GM23338 (cell line): Measurements from ENCODE around the gene SEPTIN7. TPM values are rescaled to one million over a fixed set of nuclear protein-coding genes. Genes with fewer than 3 reads are reported as not detected.
A peak's percentile ranks its signal among the peaks of the same experiment; 100 is the strongest.

Experiments used
- ATAC-seq: fragments of 200-7000 bp; cut with Tn5 transposase; 3 replicates; pipeline ENCODE4 v1.9.1; 2020
- DNase-seq: peaks from one replicate; pipeline ENCODE4 v3.0.0-alpha.2; 2015; ENCODE audit warnings: low spot score
- H2AFZ ChIP-seq: fragments of 200-600 bp; sonication (generic); 2 replicates; pipeline ENCODE4 v1.8.0; 2016; ENCODE audit warnings: antibody characterized with exemption, mild to moderate bottlenecking, moderate library complexity
- H3F3A ChIP-seq: fragments of 200-600 bp; sonication (generic); replicated peaks from 2 replicates; pipeline ENCODE4 v1.8.0; 2017; ENCODE audit warnings: antibody characterized with exemption, mixed run types, low read depth
- H3K27ac ChIP-seq: fragments of 200-600 bp; sonication (generic); 2 replicates; pipeline ENCODE4 v1.6.1; 2016; ENCODE audit warnings: low read depth
- H3K27me3 ChIP-seq: fragments of 200-600 bp; sonication (generic); 2 replicates; pipeline ENCODE4 v1.8.0; 2016; ENCODE audit warnings: mild to moderate bottlenecking, mixed run types, moderate library complexity; ENCODE audit not compliant: insufficient read depth
- H3K36me3 ChIP-seq: fragments of 200-600 bp; sonication (generic); 2 replicates; pipeline ENCODE4 v1.8.0; 2016; ENCODE audit warnings: mild to moderate bottlenecking; ENCODE audit not compliant: insufficient read depth
- H3K4me1 ChIP-seq: fragments of 200-600 bp; sonication (generic); 2 replicates; pipeline ENCODE4 v1.8.0; 2016; ENCODE audit warnings: mild to moderate bottlenecking, moderate library complexity; ENCODE audit not compliant: insufficient read depth
- H3K4me2 ChIP-seq: fragments of 200-600 bp; sonication (generic); 2 replicates; pipeline ENCODE4 v1.7.1; 2017; ENCODE audit warnings: mixed run types
- H3K4me3 ChIP-seq: fragments of 200-600 bp; sonication (generic); 2 replicates; pipeline ENCODE4 v1.6.1; 2016; ENCODE audit warnings: mixed run types
- H3K79me2 ChIP-seq: fragments of 200-600 bp; sonication (generic); replicated peaks from 2 replicates; pipeline ENCODE4 v1.8.0; 2017; ENCODE audit warnings: mild to moderate bottlenecking; ENCODE audit not compliant: insufficient read depth
- H3K9me2 ChIP-seq: fragments of 200-600 bp; sonication (generic); 2 replicates; pipeline ENCODE4 v1.8.0; 2017; ENCODE audit not compliant: insufficient read depth
- H4K20me1 ChIP-seq: fragments of 200-600 bp; sonication (generic); replicated peaks from 2 replicates; pipeline ENCODE4 v1.8.0; 2017; ENCODE audit warnings: mild to moderate bottlenecking; ENCODE audit not compliant: insufficient read depth
- H3K27ac Mint-ChIP-seq: 2 replicates; pipeline ENCODE4 v1.8.0; 2020; ENCODE audit warnings: inconsistent platforms, mild to moderate bottlenecking, moderate library complexity, mixed read lengths
- H3K27me3 Mint-ChIP-seq: 3 replicates; pipeline ENCODE4 v1.8.0; 2022; ENCODE audit warnings: low read depth, mild to moderate bottlenecking, moderate library complexity, mixed read lengths, inconsistent platforms; ENCODE audit not compliant: insufficient read depth, poor library complexity
- H3K36me3 Mint-ChIP-seq: 3 replicates; pipeline ENCODE4 v1.8.0; 2021; ENCODE audit warnings: low read depth, mild to moderate bottlenecking, inconsistent platforms, moderate library complexity, mixed read lengths
- H3K4me1 Mint-ChIP-seq: 3 replicates; pipeline ENCODE4 v1.8.0; 2020; ENCODE audit warnings: mild to moderate bottlenecking, inconsistent platforms, mixed read lengths
- H3K4me3 Mint-ChIP-seq: 3 replicates; pipeline ENCODE4 v1.8.0; 2021; ENCODE audit warnings: moderate library complexity, mild to moderate bottlenecking, inconsistent platforms, mixed read lengths
- H3K9me3 Mint-ChIP-seq: 3 replicates; pipeline ENCODE4 v1.8.0; 2020; ENCODE audit warnings: moderate library complexity, mild to moderate bottlenecking, inconsistent platforms, mixed read lengths
- EZH2 ChIP-seq: fragments of 200-600 bp; sonication (generic); IDR thresholded peaks from one replicate; pipeline ENCODE4 v1.8.0; 2017; ENCODE audit warnings: antibody characterized with exemption, mild to moderate bottlenecking, low read depth; ENCODE audit not compliant: unreplicated experiment
- POLR2AphosphoS5 ChIP-seq: IDR thresholded peaks from 2 replicates; pipeline ENCODE4 v1.6.1; 2016; ENCODE audit warnings: antibody characterized with exemption, low read depth
- ZNF462 ChIP-seq: fragments of 250-450 bp; sonication (Bioruptor Pico); IDR thresholded peaks from 2 replicates; pipeline ENCODE4 v1.5.0; 2020; ENCODE audit warnings: mild to moderate bottlenecking, moderate library complexity
- polyA plus RNA-seq: library from polyadenylated mRNA; unstranded; fragments of >200 nt; fragmentation: Nextera tagmentation; extraction: Ambion mirVana; gene quantifications from 2 replicates; pipeline ENCODE4 v1.2.1, GENCODE V29; 2016
- total RNA-seq: library from RNA; depleted of rRNA; stranded (reverse); fragments of >200 nt; shearing (Covaris generic); gene quantifications from 2 replicates; pipeline ENCODE4 v1.2.3, GENCODE V29; 2014
- TF ChIP-seq, protein P1 (sequence below): IDR thresholded peaks from one replicate; pipeline ENCODE4 v1.6.1; 2018; ENCODE audit warnings: antibody characterized with exemption; ENCODE audit not compliant: unreplicated experiment

Gene SEPTIN7
- total and polyA plus RNA-seq, 2 experiments from 2014 or later, result 210 to 499 TPM

GRCh38 chr7:35802102-35802466 lies 1.2 kb downstream of the SEPTIN7 start:
- peak overlapping the region; percentile 72 for H3K27ac Mint-ChIP-seq
- ATAC-seq, result no peak
- peaks cover 24% of the 10 kb centered on the region for H4K20me1 ChIP-seq
- H3K36me3 ChIP-seq, result no peaks in the 10 kb centered on the region
- H3F3A ChIP-seq, result 0 out of 2 replicates have a peak, but pooled peaks cover 4% of the 10 kb centered on the region
- peak overlapping the region; percentile 90 for H3K4me2 ChIP-seq
- no peaks in the 10 kb centered on the region for H3K9me2 ChIP-seq
- H2AFZ ChIP-seq, result no peak overlapping the region
- no peak for DNase-seq
- H3K4me3 ChIP-seq, result peak overlapping the region; percentile 85
- H3K36me3 Mint-ChIP-seq, result no peaks in the 10 kb centered on the region; the same call in 2 of the 3 replicates
- H3K27me3 Mint-ChIP-seq, result peaks cover 3% of the 10 kb centered on the region
- H3K27ac ChIP-seq, result peak overlapping the region; percentile 85
- H3K9me3 Mint-ChIP-seq, result no peaks in the 10 kb centered on the region; the same call in 2 of the 3 replicates
- peaks cover 34% of the 10 kb centered on the region for H3K4me1 Mint-ChIP-seq
- peak overlapping the region; percentile 97 for H3K4me3 Mint-ChIP-seq
- H3K79me2 ChIP-seq, result peaks cover 55% of the 10 kb centered on the region
- no peaks in the 10 kb centered on the region for H3K27me3 ChIP-seq
- peaks cover 38% of the 10 kb centered on the region for H3K4me1 ChIP-seq
- TF ChIP-seq POLR2AphosphoS5, result no peak
- TF ChIP-seq, protein P1, sequence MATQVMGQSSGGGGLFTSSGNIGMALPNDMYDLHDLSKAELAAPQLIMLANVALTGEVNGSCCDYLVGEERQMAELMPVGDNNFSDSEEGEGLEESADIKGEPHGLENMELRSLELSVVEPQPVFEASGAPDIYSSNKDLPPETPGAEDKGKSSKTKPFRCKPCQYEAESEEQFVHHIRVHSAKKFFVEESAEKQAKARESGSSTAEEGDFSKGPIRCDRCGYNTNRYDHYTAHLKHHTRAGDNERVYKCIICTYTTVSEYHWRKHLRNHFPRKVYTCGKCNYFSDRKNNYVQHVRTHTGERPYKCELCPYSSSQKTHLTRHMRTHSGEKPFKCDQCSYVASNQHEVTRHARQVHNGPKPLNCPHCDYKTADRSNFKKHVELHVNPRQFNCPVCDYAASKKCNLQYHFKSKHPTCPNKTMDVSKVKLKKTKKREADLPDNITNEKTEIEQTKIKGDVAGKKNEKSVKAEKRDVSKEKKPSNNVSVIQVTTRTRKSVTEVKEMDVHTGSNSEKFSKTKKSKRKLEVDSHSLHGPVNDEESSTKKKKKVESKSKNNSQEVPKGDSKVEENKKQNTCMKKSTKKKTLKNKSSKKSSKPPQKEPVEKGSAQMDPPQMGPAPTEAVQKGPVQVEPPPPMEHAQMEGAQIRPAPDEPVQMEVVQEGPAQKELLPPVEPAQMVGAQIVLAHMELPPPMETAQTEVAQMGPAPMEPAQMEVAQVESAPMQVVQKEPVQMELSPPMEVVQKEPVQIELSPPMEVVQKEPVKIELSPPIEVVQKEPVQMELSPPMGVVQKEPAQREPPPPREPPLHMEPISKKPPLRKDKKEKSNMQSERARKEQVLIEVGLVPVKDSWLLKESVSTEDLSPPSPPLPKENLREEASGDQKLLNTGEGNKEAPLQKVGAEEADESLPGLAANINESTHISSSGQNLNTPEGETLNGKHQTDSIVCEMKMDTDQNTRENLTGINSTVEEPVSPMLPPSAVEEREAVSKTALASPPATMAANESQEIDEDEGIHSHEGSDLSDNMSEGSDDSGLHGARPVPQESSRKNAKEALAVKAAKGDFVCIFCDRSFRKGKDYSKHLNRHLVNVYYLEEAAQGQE, result no peak
- no peak for TF ChIP-seq EZH2
- TF ChIP-seq ZNF462, result no peak
